ENCODE results near the gene RASSF8. TPM values are rescaled to one million over a fixed set of nuclear protein-coding genes. Genes with fewer than 3 reads are reported as not detected.

RASSF8 gene
- total RNA-seq, 1 experiment from 2014 or later: 26.5 TPM

DNA sequence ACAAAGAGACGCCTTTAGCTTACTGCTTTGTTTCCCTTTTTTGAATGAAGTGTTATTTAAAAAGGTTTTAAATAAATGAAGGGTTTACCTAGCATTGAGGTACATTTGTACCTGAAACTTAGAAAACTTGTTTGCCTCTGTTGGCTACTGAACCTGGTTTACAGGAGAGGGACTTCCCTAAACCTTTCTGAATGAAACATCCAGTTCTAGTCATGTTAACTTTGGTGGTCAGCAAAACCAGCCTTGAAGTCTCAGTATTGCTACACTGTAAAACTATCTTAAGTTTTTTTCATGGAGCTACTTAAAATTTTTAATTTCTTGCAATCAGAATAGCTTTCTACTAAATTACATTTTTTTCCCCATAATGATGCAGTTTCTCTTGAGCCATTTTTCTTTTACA lies 38.2 kb downstream of the RASSF8 start:
- CTCF ChIA-PET: interaction anchor here (0.6 kb wide), 1 partner anchor 560 kb away, joined by 4 read pairs; no protein-coding TSS in a partner anchor
- BruUV-seq (replicated peaks): no TSS peak

DNA sequence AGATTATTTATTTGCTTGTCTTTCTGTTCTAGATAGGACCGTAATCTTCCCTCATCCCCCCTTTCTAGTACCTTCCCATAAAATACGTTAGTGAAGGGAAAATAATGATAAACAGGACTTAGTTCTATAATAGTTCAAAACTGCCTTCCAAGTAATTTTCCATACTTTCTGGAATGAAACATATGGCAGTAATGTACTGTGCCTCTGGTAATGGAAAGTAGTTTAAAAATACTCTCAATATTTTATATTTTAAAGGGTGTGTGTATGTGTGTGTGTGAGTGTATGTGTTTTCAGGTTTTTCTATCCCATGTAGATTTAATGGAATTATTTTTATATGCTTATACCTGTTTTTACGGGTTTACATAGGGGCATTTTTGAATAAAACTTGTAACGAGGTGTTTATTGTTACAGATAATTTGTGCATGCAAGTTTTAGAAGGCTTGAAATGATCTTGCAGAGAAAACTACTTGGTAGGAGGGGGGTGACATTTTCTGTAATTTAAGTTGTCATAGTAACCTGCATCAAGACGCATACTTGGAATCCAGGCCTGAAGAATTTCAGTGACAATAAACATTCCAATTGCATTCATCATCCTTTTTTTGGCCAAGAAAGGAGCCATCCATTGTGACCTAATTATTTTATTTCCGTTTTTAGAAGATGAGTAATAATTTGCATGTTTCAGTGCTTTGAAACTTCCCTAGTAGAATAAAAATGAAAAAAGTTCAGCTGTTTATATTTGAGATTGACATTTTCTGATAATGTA lies 38.9 kb downstream of the RASSF8 start:
- H3K27me3 ChIP-seq (ENCODE audit: insufficient read depth, low read depth): no peaks in the 10 kb centered on the region
- no peaks in the 10 kb centered on the region for H4K20me1 ChIP-seq (ENCODE audit: insufficient read depth)
- ChIA-PET POLR2A (ENCODE audit: unreplicated experiment) (no interaction called here), CTCF (interaction anchor here (0.6 kb wide), 2 partner anchors 10 to 561 kb away, joined by 4 read pairs; no protein-coding TSS in a partner anchor)
- H3K9me2 ChIP-seq (ENCODE audit: insufficient read depth): no peaks in the 10 kb centered on the region
- DNase-seq: peak in 1 of 2 experiments; percentile 84
- BruUV-seq (replicated peaks): no TSS peak
- H3K4me3 ChIP-seq: no peak overlapping the region
- peaks cover 13% of the 10 kb centered on the region for H3K4me1 ChIP-seq (replicated peaks; ENCODE audit: insufficient read depth)
- H3K4me2 ChIP-seq: peak overlapping the region; percentile 3; the same call in 1 of the 2 replicates
- intact Hi-C loops (cut with micrococcal nuclease; ENCODE audit: unreplicated experiment): no loop called here
- H3K79me2 ChIP-seq (ENCODE audit: low read depth): peaks cover 29% of the 10 kb centered on the region; the same call in 1 of the 2 replicates
- H3F3A ChIP-seq (ENCODE audit: insufficient read depth, low read depth): no peaks in the 10 kb centered on the region
- no peak overlapping the region for H3K27ac ChIP-seq
- H3K36me3 ChIP-seq (ENCODE audit: low read depth): no peaks in the 10 kb centered on the region
- H3K9me3 ChIP-seq (ENCODE audit: insufficient read depth, low read depth): no peaks in the 10 kb centered on the region
- H2AFZ ChIP-seq: no peak overlapping the region
- TF ChIP-seq, protein P1, sequence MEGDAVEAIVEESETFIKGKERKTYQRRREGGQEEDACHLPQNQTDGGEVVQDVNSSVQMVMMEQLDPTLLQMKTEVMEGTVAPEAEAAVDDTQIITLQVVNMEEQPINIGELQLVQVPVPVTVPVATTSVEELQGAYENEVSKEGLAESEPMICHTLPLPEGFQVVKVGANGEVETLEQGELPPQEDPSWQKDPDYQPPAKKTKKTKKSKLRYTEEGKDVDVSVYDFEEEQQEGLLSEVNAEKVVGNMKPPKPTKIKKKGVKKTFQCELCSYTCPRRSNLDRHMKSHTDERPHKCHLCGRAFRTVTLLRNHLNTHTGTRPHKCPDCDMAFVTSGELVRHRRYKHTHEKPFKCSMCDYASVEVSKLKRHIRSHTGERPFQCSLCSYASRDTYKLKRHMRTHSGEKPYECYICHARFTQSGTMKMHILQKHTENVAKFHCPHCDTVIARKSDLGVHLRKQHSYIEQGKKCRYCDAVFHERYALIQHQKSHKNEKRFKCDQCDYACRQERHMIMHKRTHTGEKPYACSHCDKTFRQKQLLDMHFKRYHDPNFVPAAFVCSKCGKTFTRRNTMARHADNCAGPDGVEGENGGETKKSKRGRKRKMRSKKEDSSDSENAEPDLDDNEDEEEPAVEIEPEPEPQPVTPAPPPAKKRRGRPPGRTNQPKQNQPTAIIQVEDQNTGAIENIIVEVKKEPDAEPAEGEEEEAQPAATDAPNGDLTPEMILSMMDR (conservative IDR thresholded peaks at IDR 0.05): no peak
- no peak for TF ChIP-seq EZH2 (IDR thresholded peaks at IDR 0.05; ENCODE audit: low read depth)

More for the DNA sequence above, 38.2 kb downstream of the RASSF8 start:
- Histone ChIP-seq H3F3A (ENCODE audit: insufficient read depth, low read depth) (0 out of 2 replicates have a peak, but pooled peaks cover 4% of the 10 kb centered on the region), H4K20me1 (ENCODE audit: insufficient read depth) (no peaks in the 10 kb centered on the region), H3K4me3 (no peak overlapping the region), H3K4me1 (replicated peaks; ENCODE audit: insufficient read depth) (peaks cover 13% of the 10 kb centered on the region), H3K4me2 (no peak overlapping the region), H3K27ac (no peak overlapping the region), H3K79me2 (ENCODE audit: low read depth) (peaks cover 29% of the 10 kb centered on the region; the same call in 1 of the 2 replicates), H3K9me3 (ENCODE audit: insufficient read depth, low read depth) (no peaks in the 10 kb centered on the region), H3K9me2 (ENCODE audit: insufficient read depth) (no peaks in the 10 kb centered on the region), H3K36me3 (ENCODE audit: low read depth) (no peaks in the 10 kb centered on the region), H2AFZ (no peak overlapping the region), H3K27me3 (ENCODE audit: insufficient read depth, low read depth) (no peaks in the 10 kb centered on the region)
- intact Hi-C loops (cut with micrococcal nuclease; ENCODE audit: unreplicated experiment): no loop called here
- POLR2A ChIA-PET (ENCODE audit: unreplicated experiment): no interaction called here
- no peak for TF ChIP-seq EZH2 (IDR thresholded peaks at IDR 0.05; ENCODE audit: low read depth)
- TF ChIP-seq, protein P1 (conservative IDR thresholded peaks at IDR 0.05): no peak
- no peak for DNase-seq

DNA sequence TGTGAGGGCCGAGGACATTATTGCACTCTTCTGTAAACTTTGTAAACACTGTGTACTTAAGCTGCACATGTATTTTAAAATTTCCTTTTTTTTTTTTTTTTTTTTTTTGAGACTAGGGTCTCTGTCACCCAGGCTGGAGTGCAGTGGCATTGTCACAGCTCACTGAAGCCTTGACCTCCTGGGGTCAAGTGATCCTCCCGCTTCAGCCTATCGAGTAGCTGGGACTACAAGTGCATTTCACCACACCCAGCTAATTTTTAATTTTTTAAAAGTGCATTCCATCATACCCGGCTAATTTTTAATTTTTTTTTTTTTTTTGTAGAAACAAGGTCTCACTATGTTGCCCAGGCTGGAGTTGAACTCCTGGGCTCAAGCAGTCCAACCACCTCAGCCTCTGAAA lies 42.4 kb downstream of the RASSF8 start:
- no peak overlapping the region for H3K27ac ChIP-seq
- H3K79me2 ChIP-seq (ENCODE audit: low read depth): peaks cover 27% of the 10 kb centered on the region
- intact Hi-C loops (cut with micrococcal nuclease; ENCODE audit: unreplicated experiment): no loop called here
- ChIA-PET POLR2A (ENCODE audit: unreplicated experiment) (interaction anchor here (0.6 kb wide), 1 partner anchor 520 kb away, joined by 8 read pairs; no protein-coding TSS in a partner anchor), CTCF (interaction anchor here (0.7 kb wide), 1 partner anchor 700 kb away, joined by 4 read pairs; no protein-coding TSS in a partner anchor)
- no peak for TF ChIP-seq EZH2 (IDR thresholded peaks at IDR 0.05; ENCODE audit: low read depth)
- TF ChIP-seq, protein P1 (conservative IDR thresholded peaks at IDR 0.05): no peak
- peaks cover 13% of the 10 kb centered on the region for H3K4me1 ChIP-seq (replicated peaks; ENCODE audit: insufficient read depth)
- H3K4me3 ChIP-seq: no peak overlapping the region
- no peak for DNase-seq
- H3K27me3 ChIP-seq (ENCODE audit: insufficient read depth, low read depth): no peaks in the 10 kb centered on the region
- no peaks in the 10 kb centered on the region for H4K20me1 ChIP-seq (ENCODE audit: insufficient read depth)
- no peaks in the 10 kb centered on the region for H3F3A ChIP-seq (ENCODE audit: insufficient read depth, low read depth)
- peaks cover 9% of the 10 kb centered on the region for H3K9me3 ChIP-seq (ENCODE audit: insufficient read depth, low read depth)
- H3K4me2 ChIP-seq: no peak overlapping the region
- no peaks in the 10 kb centered on the region for H3K9me2 ChIP-seq (ENCODE audit: insufficient read depth)
- H3K36me3 ChIP-seq (ENCODE audit: low read depth): peaks cover 5% of the 10 kb centered on the region; the same call in 1 of the 2 replicates
- BruUV-seq (replicated peaks): no TSS peak
- no peak overlapping the region for H2AFZ ChIP-seq

All from PC-9 (cell line).